ENCODE results near the gene ENC1. TPM values are rescaled to one million over a fixed set of nuclear protein-coding genes. Genes with fewer than 3 reads are reported as not detected.

ENC1 gene
- total RNA-seq: 3.8 and 4.8 TPM in 2 replicates

GRCh38 chr5:74640450-74640953, at the start of gene ENC1:
TSS of gene ENC1 (minus strand) at chr5:74640728. CDS start at chr5:74636485, 4,243 bp downstream.

GRCh38 chr5:74684900-74685851, 44.6 kb upstream of the ENC1 start, which contains the start of gene HEXB:
TSS of gene HEXB (plus strand) at chr5:74685233. CDS start at chr5:74685261, 28 bp downstream.

Other genes with a start within 250 kb of the ENC1 start
- gene HEXB, start 44.5 kb upstream of the ENC1 start, total RNA-seq: 112 and 146 TPM in 2 replicates
- gene GFM2, start 126.4 kb upstream of the ENC1 start, total RNA-seq: 15.6 and 21.1 TPM in 2 replicates
- 157 and 169 TPM in 2 replicates for gene NSA2, start 126.5 kb upstream of the ENC1 start, total RNA-seq
- not detected in 2 replicates for gene FAM169A, start 225.7 kb upstream of the ENC1 start, total RNA-seq

All from cardiac ventricle fibroblast (primary cell).